GM15510 (cell line): ENCODE data around the gene SIMC1.
"Not testable (repeated sequence)": the region's sequence is repeated elsewhere in the genome, so short reads cannot be mapped to it uniquely, and the experiment has no call there.

Experiments
- POLR2A ChIP-seq: IDR thresholded peaks from 3 replicates; pipeline ENCODE4 v1.6.1; 2011; ENCODE audit warnings: borderline replicate concordance; ENCODE audit not compliant: insufficient read length; ENCODE audit errors: extremely low read depth

SIMC1 gene

DNA sequence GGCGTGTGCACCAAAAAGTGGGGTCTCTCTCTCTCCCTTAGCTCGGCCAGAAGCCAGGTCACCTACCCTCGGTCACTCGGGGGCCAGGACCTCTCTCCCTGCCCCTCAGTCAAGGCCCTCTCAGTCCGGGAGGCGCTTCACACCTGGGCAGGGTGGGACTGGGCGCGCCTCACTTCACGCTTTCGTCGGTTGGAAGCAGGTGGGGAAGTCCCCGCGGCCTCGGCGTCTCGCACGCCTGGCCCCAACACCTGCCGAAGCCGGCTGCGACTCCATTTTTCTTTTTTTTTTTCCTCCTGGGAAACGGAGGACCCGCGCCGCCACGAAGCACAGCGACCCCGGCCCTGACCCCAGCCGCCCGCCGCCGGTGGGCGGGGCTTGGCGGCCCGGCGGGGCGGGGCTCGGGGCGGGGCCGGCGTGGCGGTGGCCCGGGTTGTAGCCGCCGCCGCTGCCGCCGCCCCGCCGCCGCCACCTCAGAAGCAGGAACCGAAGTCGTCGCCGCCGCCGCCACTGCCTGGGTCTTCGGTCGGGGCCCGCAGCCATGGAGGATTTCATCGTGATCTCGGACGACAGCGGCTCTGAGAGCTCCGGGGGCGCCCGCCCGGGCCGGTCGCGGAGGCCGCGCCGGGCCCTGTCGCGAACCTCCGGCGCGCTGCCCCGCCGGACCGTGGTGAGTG lies at the start of gene SIMC1:
Gene SIMC1 (plus strand): TSS at position 454 of the 674 bp plus-strand sequence. CDS start 85 bp downstream, at position 539.
- TF ChIP-seq POLR2A: not testable (repeated sequence)

DNA sequence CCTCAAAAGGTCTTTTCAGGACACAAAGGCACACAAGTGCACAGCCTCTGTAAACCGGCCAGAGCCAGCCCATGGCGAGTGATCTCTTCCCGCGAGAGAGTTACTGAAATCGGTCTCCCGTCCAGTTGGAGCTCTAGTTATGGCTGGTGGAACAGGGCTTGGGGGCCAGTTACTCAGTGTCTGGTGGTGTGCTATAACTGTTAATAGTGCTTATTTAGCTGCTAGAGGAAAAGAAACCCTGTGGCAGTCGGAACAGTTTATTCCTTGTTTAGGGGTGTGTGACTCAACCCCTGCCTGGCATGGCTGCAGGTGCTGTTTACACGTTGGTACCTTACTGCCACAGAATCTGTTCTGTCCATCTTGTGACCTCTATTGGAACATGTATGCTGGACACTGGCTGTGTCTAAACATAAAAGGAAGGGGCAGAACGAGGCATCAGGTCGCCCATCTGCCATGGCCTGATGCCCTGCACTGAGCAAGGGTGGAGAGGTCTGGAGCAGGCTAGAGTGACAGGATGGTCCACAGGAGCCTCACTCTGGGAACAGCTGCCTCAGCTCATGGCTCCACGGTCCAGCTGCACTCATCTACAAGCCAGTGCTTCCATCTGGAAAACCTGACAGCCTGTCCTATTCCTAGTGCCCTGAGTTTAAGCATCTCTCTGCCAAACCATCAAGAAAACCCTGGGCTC lies 49.6 kb upstream of the SIMC1 start:
- no peak for TF ChIP-seq POLR2A

- TF ChIP-seq POLR2A: no peak
These were observed 48.4 kb upstream of the SIMC1 start for GRCh38 chr5:176189857-176190256.

DNA sequence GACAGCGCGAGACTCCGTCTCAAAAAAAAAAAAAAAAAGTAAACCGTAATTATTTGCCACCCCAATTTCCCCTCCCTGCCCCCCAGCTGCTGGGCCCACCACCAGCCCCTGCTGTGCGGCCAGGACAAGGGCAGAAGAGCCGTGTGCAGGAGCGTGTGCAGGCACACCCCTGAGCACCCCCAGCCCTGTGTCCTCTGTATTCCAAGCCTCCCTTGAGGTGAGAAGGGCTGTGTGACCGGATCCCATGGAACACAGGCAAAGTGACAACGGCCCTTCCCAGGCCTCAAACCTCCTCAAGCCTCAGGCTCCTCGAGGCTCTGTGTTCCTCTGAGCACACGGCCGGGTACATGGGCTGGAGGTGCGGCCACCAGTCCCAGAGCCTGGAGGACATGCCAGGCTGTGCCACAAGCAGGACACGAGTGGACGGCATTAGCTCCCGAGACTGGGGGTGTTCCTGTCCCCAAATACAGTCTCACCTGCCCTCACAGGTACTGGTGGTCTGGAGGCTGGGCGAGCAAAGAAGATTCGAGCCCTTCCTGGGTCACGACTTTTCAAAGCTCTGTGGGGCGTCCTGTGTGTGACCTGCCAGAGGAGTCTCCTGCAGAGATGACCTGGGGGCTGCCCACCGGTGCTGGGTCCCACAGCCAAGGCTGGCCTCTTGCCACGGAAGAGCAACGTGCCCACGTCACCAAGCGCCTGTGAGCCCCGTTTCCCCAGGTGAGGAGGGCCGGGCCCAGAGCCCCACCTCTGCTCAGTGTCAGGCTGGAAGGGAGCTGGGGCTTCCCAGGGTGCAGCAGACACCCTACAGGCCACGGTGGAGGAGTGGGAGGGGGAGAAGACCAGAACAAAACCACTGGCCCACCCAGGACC lies 47.1 kb upstream of the SIMC1 start:
- no peak for TF ChIP-seq POLR2A

GRCh38 chr5:176192094-176192721 lies 46.0 kb upstream of the SIMC1 start:
- TF ChIP-seq POLR2A: no peak

DNA sequence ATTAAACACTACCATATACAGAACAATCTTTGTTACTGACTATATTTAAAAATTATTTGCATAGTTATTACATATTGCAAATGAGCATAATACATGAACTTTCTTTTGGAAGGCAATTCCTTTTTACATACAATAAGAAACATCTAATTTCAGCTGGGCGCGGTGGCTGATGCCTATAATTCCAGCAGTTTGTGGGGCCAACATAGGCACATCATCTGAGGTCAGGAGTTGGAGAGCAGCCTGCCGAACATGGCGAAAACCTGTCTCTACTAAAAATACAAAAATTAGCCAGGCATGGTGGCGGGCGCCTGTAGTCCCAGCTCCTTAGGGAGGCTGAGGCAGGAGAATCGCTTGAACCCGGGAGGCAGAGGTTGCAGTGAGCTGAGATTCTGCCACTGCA lies 36.4 kb upstream of the SIMC1 start:
- no peak for TF ChIP-seq POLR2A

GRCh38 chr5:176203086-176203485 lies 35.1 kb upstream of the SIMC1 start:
- TF ChIP-seq POLR2A: no peak

DNA sequence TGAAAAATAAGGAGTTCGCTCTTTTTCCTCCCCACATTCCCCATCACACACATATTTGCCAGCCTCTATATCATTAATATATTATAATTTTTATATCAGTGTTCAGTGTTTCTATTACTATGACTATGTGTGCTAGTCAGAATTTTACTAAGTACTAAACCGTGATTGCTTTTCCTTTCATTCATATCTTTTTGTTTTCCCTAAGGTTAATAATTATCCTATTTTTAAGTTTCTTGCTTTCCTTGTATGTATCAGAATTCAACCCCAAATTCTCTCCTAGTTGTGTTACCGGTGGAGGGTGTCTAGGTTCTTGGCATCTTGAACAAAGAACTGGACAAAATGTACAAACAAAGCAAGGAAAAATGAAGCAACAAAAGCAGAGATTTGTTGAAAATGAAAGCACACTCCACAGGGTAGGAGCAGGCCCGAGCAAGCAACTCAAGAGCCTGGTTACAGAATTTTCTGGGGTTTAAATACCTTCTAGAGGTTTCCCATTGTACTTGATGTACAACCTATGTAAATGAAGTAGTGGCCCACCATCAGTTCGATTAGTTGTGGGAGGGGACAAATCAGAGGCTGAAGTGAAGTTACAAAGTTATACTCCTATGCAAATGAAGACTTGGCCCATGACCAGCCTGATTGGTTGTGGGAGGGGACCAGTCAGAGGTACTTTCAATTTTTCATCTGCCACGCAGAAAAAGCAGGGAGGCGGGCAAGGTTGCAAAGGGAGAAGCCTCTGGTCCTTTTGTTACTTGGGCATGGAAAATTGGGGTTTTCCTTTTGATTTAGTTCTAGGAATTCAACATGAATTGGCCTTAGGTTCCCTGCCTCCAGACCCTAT lies 79.5 kb downstream of the SIMC1 start:
- TF ChIP-seq POLR2A: no peak

- no peak for TF ChIP-seq POLR2A
These were observed 81.8 kb downstream of the SIMC1 start for GRCh38 chr5:176319827-176320554.

DNA sequence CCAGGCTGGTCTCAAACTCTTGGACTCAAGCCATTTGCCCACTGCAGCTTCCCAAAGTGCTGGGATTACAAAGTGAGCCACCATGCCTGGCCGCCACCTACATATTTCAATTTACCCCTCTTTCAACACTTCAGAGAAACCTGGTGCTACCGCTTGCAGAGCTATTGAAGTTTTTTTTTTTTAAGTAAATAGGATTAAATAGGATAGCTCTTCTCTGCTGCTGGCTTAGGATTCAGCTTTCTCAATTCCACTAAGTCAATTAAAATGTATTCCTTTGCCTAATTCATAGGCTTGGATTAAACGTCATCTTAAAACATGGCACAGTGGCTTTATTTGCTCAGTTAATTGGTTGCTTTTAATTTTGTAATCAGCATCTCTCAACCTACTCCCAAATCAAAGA lies 82.4 kb downstream of the SIMC1 start:
- no peak for TF ChIP-seq POLR2A

DNA sequence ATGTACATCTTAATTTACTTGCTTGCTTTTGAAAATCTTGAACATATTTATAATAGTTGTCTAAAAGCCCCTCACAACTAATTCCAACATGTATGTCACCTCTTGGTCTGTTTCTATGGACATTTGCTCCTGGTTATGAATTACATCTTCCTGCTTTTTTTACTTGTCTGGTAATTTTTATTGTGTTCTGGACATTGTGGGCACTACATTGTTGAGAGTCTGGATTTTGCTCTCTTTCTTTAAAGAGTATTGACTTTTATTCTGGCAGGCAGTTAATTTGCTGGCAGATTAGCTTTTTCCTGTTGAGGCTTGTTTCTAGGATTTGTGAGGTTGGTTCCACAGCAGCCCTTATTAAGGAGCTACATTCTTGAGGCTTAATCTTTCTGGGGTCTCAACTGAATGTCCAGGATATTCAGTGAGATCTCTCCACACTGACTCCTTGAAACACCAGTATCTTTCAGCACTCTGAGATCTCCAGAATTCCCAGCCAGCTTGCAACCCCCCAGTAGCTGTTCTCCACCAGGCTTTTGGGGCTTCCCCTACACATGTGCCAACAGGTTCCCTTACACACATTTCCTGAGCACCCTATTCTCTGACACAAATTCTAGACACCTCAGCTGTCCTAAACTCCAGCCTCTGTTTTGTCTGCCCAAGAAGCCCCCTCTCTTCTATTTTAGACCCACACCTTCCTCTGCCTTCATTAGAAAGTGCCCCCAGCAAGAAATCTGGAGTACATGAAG lies 96.0 kb downstream of the SIMC1 start:
- no peak for TF ChIP-seq POLR2A

GRCh38 chr5:176337913-176338312 lies 99.7 kb downstream of the SIMC1 start:
- TF ChIP-seq POLR2A: no peak

DNA sequence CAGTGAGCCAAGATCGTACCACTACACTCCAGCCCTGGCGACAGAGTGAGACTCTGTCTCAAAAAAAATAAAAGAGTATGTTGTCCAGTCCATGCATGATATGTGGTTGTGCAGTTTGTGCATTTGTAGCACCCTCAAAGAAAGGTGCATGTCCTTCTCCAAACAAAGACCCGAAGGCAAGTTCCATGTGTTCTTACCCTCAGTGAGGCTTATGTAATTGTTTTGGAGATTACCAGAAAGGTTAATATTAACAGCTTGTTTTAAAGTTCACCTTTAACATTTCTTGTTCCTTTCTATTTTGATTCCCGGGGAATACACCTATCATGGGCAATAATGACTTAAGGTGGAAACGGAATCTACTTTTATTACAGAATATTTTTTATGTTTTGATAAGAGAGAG lies 101.1 kb downstream of the SIMC1 start:
- TF ChIP-seq POLR2A: no peak
